ENCODE results near the gene CLPTM1.

GRCh38 chr19:45032421-45032820 lies 77.2 kb downstream of the CLPTM1 start:
- TF ChIP-seq CTCF (IDR thresholded peaks at IDR 0.05) = no peak
- TF ChIP-seq POLR2A (IDR thresholded peaks at IDR 0.05) = no peak
- TF ChIP-seq POLR2AphosphoS5 (IDR thresholded peaks at IDR 0.05) = no peak

Data from breast epithelium (tissue), 3 donors.